ENCODE data around the gene CFAP74.

- TF ChIP-seq CTCF (IDR thresholded peaks at IDR 0.05) = no peak
- no peak for TF ChIP-seq EP300 (IDR thresholded peaks at IDR 0.05)
Observed at GRCh38 chr1:1929639-1930545, 73.7 kb downstream of the CFAP74 start.
